ENCODE results near the gene ZGLP1. TPM values are rescaled to one million over a fixed set of nuclear protein-coding genes. Genes with fewer than 3 reads are reported as not detected.

ZGLP1 gene
- polyA plus RNA-seq, 1 donor (not counting 4 experiments of a cell fraction or from before 2014, with no cell fraction given), result 0.43 TPM

GRCh38 chr19:10284960-10285278, 24.7 kb downstream of the ZGLP1 start:
- no peaks in the 10 kb centered on the region for H3K36me3 ChIP-seq (ENCODE audit: control insufficient read depth in 2 of 2, extremely low read depth in 1 of 2, insufficient read depth in 2 of 2, low read length in 2 of 2)
- no peaks in the 10 kb centered on the region for H4K20me1 ChIP-seq (ENCODE audit: control insufficient read depth, extremely low read depth, insufficient read depth, low read length)
- H3K9me1 ChIP-seq (ENCODE audit: control insufficient read depth, extremely low read depth, insufficient read depth, low read length), result no peaks in the 10 kb centered on the region
- no peak for FAIRE-seq
- H2AFZ ChIP-seq (ENCODE audit: control insufficient read depth, low read length), result no peak overlapping the region
- no peak for DNase-seq (ENCODE audit: low read depth, low spot score)
- H3K9me3 ChIP-seq (ENCODE audit: control insufficient read depth, low read depth, low read length), result no peaks in the 10 kb centered on the region
- H3K27me3 ChIP-seq (ENCODE audit: control insufficient read depth, extremely low read depth, insufficient read depth, low read length), result peaks cover 20% of the 10 kb centered on the region
- H3K4me2 ChIP-seq (ENCODE audit: control insufficient read depth, extremely low read depth, insufficient read depth, low read depth, low read length), result no peak overlapping the region
- dilution Hi-C loops (cut with MboI; ENCODE audit: extremely low pct_ligation_motif_present, low sequenced_read_pairs), result no loop called here
- no peak overlapping the region for H3K4me3 ChIP-seq (ENCODE audit: control insufficient read depth in 2 of 3, extremely low read depth in 1 of 3, insufficient read depth in 2 of 3, low read depth in 1 of 3, low read length in 3 of 3)
- peaks cover 33% of the 10 kb centered on the region for H3K4me1 ChIP-seq (ENCODE audit: control insufficient read depth, extremely low read depth, insufficient read depth, low read length)
- no peak overlapping the region for H3K27ac ChIP-seq (ENCODE audit: control insufficient read depth, insufficient read depth, low read length)
- TF ChIP-seq CTCF (optimal IDR thresholded peaks at IDR 0.05 in 1 of 3, IDR thresholded peaks at IDR 0.05 in 1 of 3, conservative IDR thresholded peaks at IDR 0.05 in 1 of 3; ENCODE audit: extremely low read depth in 1 of 3, insufficient read depth in 2 of 3, low read length in 3 of 3), result no peak
- TF ChIP-seq EZH2 (IDR thresholded peaks at IDR 0.05; ENCODE audit: low read length), result no peak
- H3K9ac ChIP-seq (ENCODE audit: control insufficient read depth, extremely low read depth, insufficient read depth, low read length), result no peak overlapping the region
- no peaks in the 10 kb centered on the region for H3K79me2 ChIP-seq (ENCODE audit: control insufficient read depth, insufficient read depth, low read length)

- FAIRE-seq, result no peak
- H3K9me3 ChIP-seq (ENCODE audit: control insufficient read depth, low read depth, low read length), result no peaks in the 10 kb centered on the region
- no peak for DNase-seq (ENCODE audit: low read depth, low spot score)
- peaks cover 16% of the 10 kb centered on the region for H3K27me3 ChIP-seq (ENCODE audit: control insufficient read depth, extremely low read depth, insufficient read depth, low read length)
- no peaks in the 10 kb centered on the region for H3K36me3 ChIP-seq (ENCODE audit: control insufficient read depth in 2 of 2, extremely low read depth in 1 of 2, insufficient read depth in 2 of 2, low read length in 2 of 2)
- H2AFZ ChIP-seq (ENCODE audit: control insufficient read depth, low read length), result no peak overlapping the region
- no peak overlapping the region for H3K4me2 ChIP-seq (ENCODE audit: control insufficient read depth, extremely low read depth, insufficient read depth, low read depth, low read length)
- no peak for TF ChIP-seq EZH2 (IDR thresholded peaks at IDR 0.05; ENCODE audit: low read length)
- TF ChIP-seq CTCF (optimal IDR thresholded peaks at IDR 0.05 in 1 of 3, IDR thresholded peaks at IDR 0.05 in 1 of 3, conservative IDR thresholded peaks at IDR 0.05 in 1 of 3; ENCODE audit: extremely low read depth in 1 of 3, insufficient read depth in 2 of 3, low read length in 3 of 3), result no peak
- H3K27ac ChIP-seq (ENCODE audit: control insufficient read depth, insufficient read depth, low read length), result no peak overlapping the region
- H3K79me2 ChIP-seq (ENCODE audit: control insufficient read depth, insufficient read depth, low read length), result no peaks in the 10 kb centered on the region
- no peaks in the 10 kb centered on the region for H4K20me1 ChIP-seq (ENCODE audit: control insufficient read depth, extremely low read depth, insufficient read depth, low read length)
- no peak overlapping the region for H3K9ac ChIP-seq (ENCODE audit: control insufficient read depth, extremely low read depth, insufficient read depth, low read length)
- H3K9me1 ChIP-seq (ENCODE audit: control insufficient read depth, extremely low read depth, insufficient read depth, low read length), result no peaks in the 10 kb centered on the region
- no peak overlapping the region for H3K4me3 ChIP-seq (ENCODE audit: control insufficient read depth in 2 of 3, extremely low read depth in 1 of 3, insufficient read depth in 2 of 3, low read depth in 1 of 3, low read length in 3 of 3)
- peaks cover 32% of the 10 kb centered on the region for H3K4me1 ChIP-seq (ENCODE audit: control insufficient read depth, extremely low read depth, insufficient read depth, low read length)
- dilution Hi-C loops (cut with MboI; ENCODE audit: extremely low pct_ligation_motif_present, low sequenced_read_pairs), result no loop called here
These were observed 25.3 kb downstream of the ZGLP1 start for GRCh38 chr19:10284065-10284959.
